B cell (primary cell): ENCODE data around the gene GPC5. TPM values are rescaled to one million over a fixed set of nuclear protein-coding genes. Genes with fewer than 3 reads are reported as not detected.

ENCODE experiments used
- ATAC-seq: fragments of 200-7000 bp; cut with Tn5 transposase; one replicate; pipeline ENCODE4 v1.10.0; 2021; ENCODE audit warnings: low read depth, mild to moderate bottlenecking, moderate number of reproducible peaks, moderate library complexity
- CTCF ChIA-PET: fragments of 350-600 bp; sonication (Branson Sonifier 250); formaldehyde crosslinking; loops from one replicate; lab custom pipeline; 2021; ENCODE audit warnings: antibody characterized with exemption, inconsistent platforms; lab: Charles Lee
- POLR2A ChIA-PET: fragments of 350-600 bp; sonication (Branson Sonifier 250); formaldehyde crosslinking; loops from one replicate; lab custom pipeline; 2021; ENCODE audit warnings: antibody characterized with exemption; lab: Charles Lee
- DNase-seq: peaks from one replicate; pipeline ENCODE4 v3.0.0; 2013
- H2AFZ ChIP-seq: 2 replicates; pipeline ENCODE4 v1.6.1; 2012; ENCODE audit warnings: mild to moderate bottlenecking, low read depth, low read length; ENCODE audit not compliant: insufficient read depth, poor library complexity, severe bottlenecking
- H3K27ac ChIP-seq, 2 donors: 1 replicate in 1 of 2; 2 replicates in 1 of 2; pipeline ENCODE4 v1.5.1; 2012 to 2013; ENCODE audit warnings: low read length in 2 of 2, mild to moderate bottlenecking in 2 of 2, moderate library complexity in 1 of 2
- H3K27me3 ChIP-seq, 4 experiments: fragments of 200-600 bp in 1 of 4; sonication (generic) in 1 of 4; replicated peaks in 1 of 4; 1 replicate in 2 of 4; 2 replicates in 2 of 4; pipeline versions ENCODE4 v1.6.1 to v1.7.0; 2013 to 2016; ENCODE audit warnings: low read length in 3 of 4, mild to moderate bottlenecking in 2 of 4, mixed read lengths in 1 of 4, moderate library complexity in 1 of 4; ENCODE audit not compliant: insufficient read depth in 4 of 4, control insufficient read depth in 3 of 4; ENCODE audit errors: control extremely low read depth in 1 of 4
- H3K36me3 ChIP-seq, 2 experiments: replicated peaks in 1 of 2; 1 replicate in 1 of 2; 2 replicates in 1 of 2; pipeline versions ENCODE4 v1.6.1 to v1.7.1; 2013; ENCODE audit warnings: low read length in 1 of 2; ENCODE audit not compliant: insufficient read depth in 2 of 2, control insufficient read depth in 1 of 2; ENCODE audit errors: control extremely low read depth in 1 of 2, extremely low read depth in 1 of 2
- H3K4me1 ChIP-seq, 2 donors: fragments of 200-600 bp in 1 of 2; sonication (generic) in 1 of 2; 1 replicate in 1 of 2; 2 replicates in 1 of 2; pipeline versions ENCODE4 v1.5.1 to v1.6.1; 2013 to 2017; ENCODE audit warnings: low read length in 2 of 2; ENCODE audit not compliant: control insufficient read depth in 2 of 2, insufficient read depth in 2 of 2
- H3K4me2 ChIP-seq: replicated peaks from 2 replicates; pipeline ENCODE3; 2012; ENCODE audit warnings: mild to moderate bottlenecking, low read depth, low read length; ENCODE audit not compliant: poor library complexity, severe bottlenecking
- H3K4me3 ChIP-seq, 5 experiments: fragments of 200-600 bp in 1 of 5; sonication (generic) in 1 of 5; 1 replicate in 3 of 5; 2 replicates in 2 of 5; pipeline versions ENCODE4 v1.5.1 to v1.7.0; 2011 to 2016; ENCODE audit warnings: low read length in 4 of 5, mild to moderate bottlenecking in 4 of 5, low read depth in 2 of 5, control low read depth in 1 of 5, moderate library complexity in 1 of 5; ENCODE audit not compliant: insufficient read depth in 1 of 5; ENCODE audit errors: control extremely low read depth in 1 of 5, extremely low read depth in 1 of 5
- H3K79me2 ChIP-seq: fragments of 200-600 bp; sonication (generic); one replicate; pipeline ENCODE4 v1.6.0; 2016; ENCODE audit warnings: low read length; ENCODE audit not compliant: control insufficient read depth, insufficient read depth
- H3K9ac ChIP-seq: fragments of 200-600 bp; sonication (generic); 2 replicates; pipeline ENCODE4 v1.6.1; 2017; ENCODE audit warnings: mild to moderate bottlenecking, low read length, moderate library complexity
- H3K9me3 ChIP-seq, 3 donors: one replicate each; pipeline versions ENCODE4 v1.6.1 to v1.7.1; 2013; ENCODE audit warnings: low read length in 2 of 3; ENCODE audit not compliant: control insufficient read depth in 2 of 3, insufficient read depth in 1 of 3; ENCODE audit errors: control extremely low read depth in 1 of 3
- H4K20me1 ChIP-seq: 2 replicates; pipeline ENCODE4 v1.6.0; 2012; ENCODE audit warnings: mild to moderate bottlenecking, low read length; ENCODE audit not compliant: insufficient read depth, control insufficient read depth, poor library complexity, severe bottlenecking
- H3K27ac Mint-ChIP-seq: one replicate; pipeline ENCODE4 v1.8.0; 2021; ENCODE audit warnings: mixed read lengths
- H3K27me3 Mint-ChIP-seq: one replicate; pipeline ENCODE4 v1.8.0; 2021; ENCODE audit warnings: mixed read lengths
- H3K4me1 Mint-ChIP-seq: one replicate; pipeline ENCODE4 v1.8.0; 2021; ENCODE audit warnings: mixed read lengths
- H3K4me3 Mint-ChIP-seq: one replicate; pipeline ENCODE4 v1.8.0; 2021; ENCODE audit warnings: mixed read lengths
- H3K9me3 Mint-ChIP-seq: one replicate; pipeline ENCODE4 v1.8.0; 2022; ENCODE audit warnings: mixed read lengths; ENCODE audit not compliant: insufficient read depth
- EZH2 ChIP-seq: IDR thresholded peaks from 2 replicates; pipeline ENCODE4 v1.6.1; 2012; ENCODE audit warnings: borderline replicate concordance, low read depth, mild to moderate bottlenecking, moderate library complexity, low read length; ENCODE audit not compliant: insufficient read depth, poor library complexity, severe bottlenecking
- WGBS: methylation state at CpG from one replicate; pipeline ENCODE4 v1.1.5; 2013; ENCODE audit warnings: missing lambda C conversion rate; ENCODE audit not compliant: insufficient coverage; 5-methylcytosine and 5-hydroxymethylcytosine counted together
- intact Hi-C: fragments of 100-400 bp; cut with micrococcal nuclease; formaldehyde crosslinking; loops from one replicate; pipeline ENCODE4 v1.10.0; 2022
- polyA plus RNA-seq: library from polyadenylated mRNA; depleted of rRNA; stranded (reverse); fragments of >200 nt; gene quantifications from 2 replicates; pipeline ENCODE4 v1.2.3, GENCODE V29; 2012
- total RNA-seq, 2 donors: library from RNA; stranded (reverse); fragments of 120-200 nt in 1 of 2; gene quantifications; 1 replicate in 1 of 2; 2 replicates in 1 of 2; pipeline versions ENCODE4 v1.2.3 to v1.2.4, GENCODE V29; 2013 to 2022
- TF ChIP-seq, protein P1 (sequence below): fragments of 200-600 bp; IDR thresholded peaks from one replicate; pipeline ENCODE4 v1.8.0; 2022; ENCODE audit warnings: antibody characterized with exemption, mild to moderate bottlenecking

Gene GPC5
- total and polyA plus RNA-seq, 2 donors (not counting 1 experiment from before 2014, with no cell fraction given): 0.15 to 0.30 TPM

DNA sequence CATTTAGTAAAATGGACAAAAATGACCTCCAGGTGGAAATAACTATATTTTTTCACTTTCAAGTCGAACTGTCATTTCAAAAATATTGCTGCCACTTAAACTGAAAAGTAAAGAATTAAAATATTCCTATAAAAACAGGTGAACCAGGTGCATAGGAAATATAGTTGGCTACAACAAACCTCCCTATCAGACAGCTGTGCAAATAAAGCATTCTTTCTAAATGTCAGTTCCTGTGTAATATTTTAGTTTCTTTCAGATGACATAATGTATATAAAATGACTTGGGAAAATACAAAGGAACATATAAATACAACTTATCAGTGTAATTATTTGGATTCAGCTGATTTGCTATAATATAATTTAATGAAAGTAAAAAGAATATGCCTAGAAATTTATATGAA, 1424.6 kb downstream of the GPC5 start:
- Histone ChIP-seq H3K9me3 (no peaks in the 10 kb centered on the region), H4K20me1 (no peaks in the 10 kb centered on the region), H3K4me2 (no peak overlapping the region), H3K4me1 (no peaks in the 10 kb centered on the region), H3K79me2 (no peaks in the 10 kb centered on the region), H3K4me3 (no peak overlapping the region), H3K27ac (no peak overlapping the region), H3K27me3 (no peaks in the 10 kb centered on the region), H2AFZ (no peak overlapping the region), H3K36me3 (no peaks in the 10 kb centered on the region), H3K9ac (no peak overlapping the region)
- DNase-seq: no peak
- Mint-ChIP-seq H3K27ac (no peak overlapping the region), H3K4me3 (no peak overlapping the region), H3K4me1 (no peaks in the 10 kb centered on the region), H3K9me3 (peaks cover 11% of the 10 kb centered on the region), H3K27me3 (no peaks in the 10 kb centered on the region)
- ChIA-PET POLR2A (no interaction called here), CTCF (no interaction called here)
- no CpG with 5 or more reads among the region's 1 CpG for WGBS
- ATAC-seq: no peak
- intact Hi-C loops: no loop called here
- TF ChIP-seq, protein P1, sequence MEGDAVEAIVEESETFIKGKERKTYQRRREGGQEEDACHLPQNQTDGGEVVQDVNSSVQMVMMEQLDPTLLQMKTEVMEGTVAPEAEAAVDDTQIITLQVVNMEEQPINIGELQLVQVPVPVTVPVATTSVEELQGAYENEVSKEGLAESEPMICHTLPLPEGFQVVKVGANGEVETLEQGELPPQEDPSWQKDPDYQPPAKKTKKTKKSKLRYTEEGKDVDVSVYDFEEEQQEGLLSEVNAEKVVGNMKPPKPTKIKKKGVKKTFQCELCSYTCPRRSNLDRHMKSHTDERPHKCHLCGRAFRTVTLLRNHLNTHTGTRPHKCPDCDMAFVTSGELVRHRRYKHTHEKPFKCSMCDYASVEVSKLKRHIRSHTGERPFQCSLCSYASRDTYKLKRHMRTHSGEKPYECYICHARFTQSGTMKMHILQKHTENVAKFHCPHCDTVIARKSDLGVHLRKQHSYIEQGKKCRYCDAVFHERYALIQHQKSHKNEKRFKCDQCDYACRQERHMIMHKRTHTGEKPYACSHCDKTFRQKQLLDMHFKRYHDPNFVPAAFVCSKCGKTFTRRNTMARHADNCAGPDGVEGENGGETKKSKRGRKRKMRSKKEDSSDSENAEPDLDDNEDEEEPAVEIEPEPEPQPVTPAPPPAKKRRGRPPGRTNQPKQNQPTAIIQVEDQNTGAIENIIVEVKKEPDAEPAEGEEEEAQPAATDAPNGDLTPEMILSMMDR: no peak
- no peak for TF ChIP-seq EZH2

DNA sequence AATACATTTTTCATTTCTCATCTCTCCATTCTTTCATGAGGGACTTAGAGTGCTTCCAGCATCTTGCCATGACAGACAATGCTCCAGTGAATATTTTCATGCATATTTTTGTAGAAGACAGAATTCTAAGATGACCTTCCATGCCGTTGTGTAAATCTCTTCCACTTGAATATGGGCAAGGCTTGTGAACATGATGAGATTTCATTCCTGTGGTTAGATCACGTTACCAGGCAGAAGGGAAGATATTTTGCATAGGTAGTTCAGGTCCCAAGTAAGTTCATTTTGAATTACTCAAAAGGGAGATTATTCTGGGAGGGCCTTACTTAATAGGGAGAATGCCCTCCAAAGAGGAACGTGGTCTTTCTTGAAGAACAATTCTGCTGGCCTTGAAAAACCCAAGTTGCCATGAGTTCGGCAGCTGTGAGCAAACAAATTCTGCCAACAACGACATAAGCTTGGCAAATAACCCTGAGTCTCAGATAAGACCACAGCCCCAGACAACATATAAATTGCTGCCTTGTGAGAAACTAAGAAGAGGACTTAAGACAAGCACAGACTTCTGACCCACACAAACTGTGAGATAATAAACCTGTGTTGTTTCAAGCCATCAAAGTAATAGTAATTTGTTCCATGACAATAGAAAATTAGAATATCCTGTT, 1427.6 kb downstream of the GPC5 start:
- 75% methylated on average over 3 of the region's 5 CpGs for WGBS
- Histone ChIP-seq H3K27me3 (no peaks in the 10 kb centered on the region), H3K79me2 (no peaks in the 10 kb centered on the region), H3K4me2 (no peak overlapping the region), H3K4me1 (no peaks in the 10 kb centered on the region), H4K20me1 (no peaks in the 10 kb centered on the region), H3K9me3 (no peaks in the 10 kb centered on the region), H3K27ac (no peak overlapping the region), H3K4me3 (no peak overlapping the region), H3K9ac (no peak overlapping the region), H3K36me3 (no peaks in the 10 kb centered on the region), H2AFZ (no peak overlapping the region)
- Mint-ChIP-seq H3K27me3 (no peaks in the 10 kb centered on the region), H3K27ac (no peak overlapping the region), H3K4me1 (no peaks in the 10 kb centered on the region), H3K9me3 (peaks cover 8% of the 10 kb centered on the region), H3K4me3 (no peak overlapping the region)
- DNase-seq (no peak), ATAC-seq (no peak)
- TF ChIP-seq, protein P1: no peak
- TF ChIP-seq EZH2: no peak
- POLR2A ChIA-PET: no interaction called here
- CTCF ChIA-PET: no interaction called here
- intact Hi-C loops: no loop called here
